KMS-11 (cell line): ENCODE results near the gene ANO10.
"Not testable (repeated sequence)": the region's sequence is repeated elsewhere in the genome, so short reads cannot be mapped to it uniquely, and the experiment has no call there.

Experiments
- H2AFZ ChIP-seq: fragments of 200-600 bp; sonication (generic); 2 replicates; pipeline ENCODE4 v1.6.1; 2016; ENCODE audit warnings: antibody characterized with exemption, mixed run types, low read depth
- H3K27ac ChIP-seq: fragments of 200-600 bp; sonication (generic); 2 replicates; pipeline ENCODE4 v1.6.1; 2016; ENCODE audit warnings: mild to moderate bottlenecking, mixed run types
- H3K27me3 ChIP-seq: fragments of 200-600 bp; sonication (generic); 2 replicates; pipeline ENCODE4 v1.6.1; 2017; ENCODE audit warnings: mild to moderate bottlenecking, low read depth, mixed run types, moderate library complexity; ENCODE audit not compliant: insufficient read depth
- H3K36me3 ChIP-seq: fragments of 200-600 bp; sonication (generic); 2 replicates; pipeline ENCODE4 v1.6.1; 2017; ENCODE audit warnings: mild to moderate bottlenecking, mixed run types; ENCODE audit not compliant: insufficient read depth
- H3K4me1 ChIP-seq: fragments of 200-600 bp; sonication (generic); 2 replicates; pipeline ENCODE4 v1.6.1; 2016; ENCODE audit warnings: mild to moderate bottlenecking, low read depth, mixed run types; ENCODE audit not compliant: poor library complexity, severe bottlenecking
- H3K4me2 ChIP-seq: fragments of 200-600 bp; sonication (generic); 2 replicates; pipeline ENCODE4 v1.7.0; 2016; ENCODE audit warnings: mild to moderate bottlenecking, mixed run types
- H3K4me3 ChIP-seq: fragments of 200-600 bp; sonication (generic); IDR thresholded peaks from 2 replicates; pipeline ENCODE4 v1.6.1; 2017; ENCODE audit warnings: low read depth, low read length, mixed read lengths; ENCODE audit not compliant: insufficient read depth
- H3K79me2 ChIP-seq: fragments of 200-600 bp; sonication (generic); 2 replicates; pipeline ENCODE4 v1.6.1; 2016; ENCODE audit warnings: low read depth, mixed run types; ENCODE audit not compliant: insufficient read depth
- H3K9ac ChIP-seq: fragments of 200-600 bp; sonication (generic); 2 replicates; pipeline ENCODE4 v1.6.1; 2016; ENCODE audit warnings: mild to moderate bottlenecking, mixed run types
- H4K20me1 ChIP-seq: fragments of 200-600 bp; sonication (generic); 2 replicates; pipeline ENCODE4 v1.6.1; 2016; ENCODE audit warnings: mild to moderate bottlenecking, mixed run types; ENCODE audit not compliant: insufficient read depth
- CTCF ChIP-seq: fragments of 200-600 bp; sonication (generic); conservative IDR thresholded peaks from 2 replicates; pipeline ENCODE4 v1.6.1; 2017; ENCODE audit warnings: low read depth, mild to moderate bottlenecking, antibody characterized with exemption, low read length, moderate library complexity, mixed read lengths

The ANO10 gene

DNA sequence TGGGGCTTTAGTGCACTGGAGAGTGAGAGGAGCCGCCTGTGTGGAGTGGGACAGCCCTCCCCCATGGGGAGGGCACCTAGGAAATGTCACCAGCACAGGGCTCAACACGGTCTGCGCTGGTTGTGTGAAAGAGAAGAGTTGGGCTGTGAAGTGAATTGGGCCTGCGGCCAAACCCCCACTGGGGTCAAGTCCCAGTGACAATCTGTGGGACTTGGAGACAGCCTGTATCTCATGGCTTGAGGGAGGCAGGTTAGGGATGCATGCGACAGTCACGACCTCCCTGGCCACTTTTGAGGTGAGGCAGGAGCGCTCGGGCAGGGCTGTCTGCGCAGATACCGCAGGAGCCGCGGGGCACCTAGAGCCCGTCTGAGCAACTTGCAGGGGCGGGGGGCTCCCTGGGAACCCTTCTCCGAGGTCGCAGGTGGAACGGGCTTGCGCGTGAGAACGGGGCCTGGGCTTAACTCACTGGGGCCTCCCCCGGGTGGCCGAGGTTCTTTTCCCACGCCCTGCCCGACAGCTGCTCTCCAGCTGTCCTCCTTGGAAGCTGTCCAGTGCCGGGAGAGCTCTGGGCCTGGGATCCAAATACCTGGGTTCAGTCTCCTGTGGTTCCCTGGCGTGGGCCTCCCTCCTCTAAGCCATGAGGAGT lies 258.1 kb downstream of the ANO10 start:
- H4K20me1 ChIP-seq = no peaks in the 10 kb centered on the region
- H3K4me1 ChIP-seq = no peaks in the 10 kb centered on the region
- no peak overlapping the region for H3K4me2 ChIP-seq
- no peaks in the 10 kb centered on the region for H3K27me3 ChIP-seq
- no peak for TF ChIP-seq CTCF
- H3K9ac ChIP-seq = no peak overlapping the region
- no peaks in the 10 kb centered on the region for H3K36me3 ChIP-seq
- no peaks in the 10 kb centered on the region for H3K79me2 ChIP-seq
- H3K4me3 ChIP-seq = no peak overlapping the region
- no peak overlapping the region for H3K27ac ChIP-seq
- H2AFZ ChIP-seq = no peak overlapping the region

DNA sequence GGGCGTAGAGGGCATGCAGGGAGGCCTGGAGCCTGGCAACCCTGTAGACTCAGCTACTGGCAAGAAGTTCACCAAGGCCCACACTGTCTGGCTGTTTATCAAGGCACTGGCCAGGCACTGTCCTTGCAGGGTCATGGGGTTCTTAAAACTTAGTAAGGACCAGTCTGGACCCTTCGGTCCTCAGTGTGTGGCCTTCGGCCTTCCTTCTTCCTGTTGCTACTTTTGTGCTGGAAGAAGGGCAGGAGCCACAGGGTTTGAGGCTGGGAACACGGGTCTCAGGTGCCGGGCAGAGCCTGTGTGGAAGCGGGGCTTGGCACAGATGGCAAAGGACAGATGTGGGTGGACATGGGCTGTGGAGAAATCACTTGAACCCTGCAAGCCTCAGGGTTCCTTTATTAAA lies 258.9 kb downstream of the ANO10 start:
- no peak overlapping the region for H2AFZ ChIP-seq
- H3K79me2 ChIP-seq = no peaks in the 10 kb centered on the region
- no peaks in the 10 kb centered on the region for H3K4me1 ChIP-seq
- no peak overlapping the region for H3K4me3 ChIP-seq
- H3K27me3 ChIP-seq = no peaks in the 10 kb centered on the region
- no peak overlapping the region for H3K4me2 ChIP-seq
- H4K20me1 ChIP-seq = no peaks in the 10 kb centered on the region
- TF ChIP-seq CTCF = no peak
- no peaks in the 10 kb centered on the region for H3K36me3 ChIP-seq
- H3K27ac ChIP-seq = no peak overlapping the region
- no peak overlapping the region for H3K9ac ChIP-seq

- no peaks in the 10 kb centered on the region for H3K4me1 ChIP-seq
Observed at GRCh38 chr3:43362183-43362582, 259.6 kb downstream of the ANO10 start.

GRCh38 chr3:43361077-43361476 lies 260.7 kb downstream of the ANO10 start:
- H3K27ac ChIP-seq = no peak overlapping the region
- H3K4me1 ChIP-seq = no peaks in the 10 kb centered on the region
- H2AFZ ChIP-seq = no peak overlapping the region
- no peaks in the 10 kb centered on the region for H4K20me1 ChIP-seq
- H3K9ac ChIP-seq = no peak overlapping the region
- no peaks in the 10 kb centered on the region for H3K79me2 ChIP-seq
- H3K27me3 ChIP-seq = no peaks in the 10 kb centered on the region
- H3K4me2 ChIP-seq = no peak overlapping the region
- H3K4me3 ChIP-seq = no peak overlapping the region
- H3K36me3 ChIP-seq = no peaks in the 10 kb centered on the region
- no peak for TF ChIP-seq CTCF

More at GRCh38 chr3:43362183-43362582, 259.6 kb downstream of the ANO10 start:
- no peaks in the 10 kb centered on the region for H4K20me1 ChIP-seq
- H3K27me3 ChIP-seq = no peaks in the 10 kb centered on the region
- H3K79me2 ChIP-seq = no peaks in the 10 kb centered on the region
- no peak overlapping the region for H3K4me3 ChIP-seq
- TF ChIP-seq CTCF = no peak
- no peak overlapping the region for H3K4me2 ChIP-seq
- no peaks in the 10 kb centered on the region for H3K36me3 ChIP-seq
- H3K9ac ChIP-seq = no peak overlapping the region
- H3K27ac ChIP-seq = no peak overlapping the region
- no peak overlapping the region for H2AFZ ChIP-seq

- H3K4me1 ChIP-seq, H2AFZ ChIP-seq, H3K9ac ChIP-seq: not testable (repeated sequence)
Observed at GRCh38 chr3:43356033-43356432, 265.8 kb downstream of the ANO10 start.

More at GRCh38 chr3:43356033-43356432, 265.8 kb downstream of the ANO10 start:
- not testable (repeated sequence) for H3K4me3 ChIP-seq, H3K27ac ChIP-seq, H3K79me2 ChIP-seq, H3K36me3 ChIP-seq, H4K20me1 ChIP-seq, H3K27me3 ChIP-seq, H3K4me2 ChIP-seq
